ENCODE data around the gene TGFBR2.

TGFBR2 gene

GRCh38 chr3:30672287-30672735 is 65.9 kb downstream of the TGFBR2 start:
- DNase-seq (ENCODE audit: low read depth in 1 of 2, low spot score in 1 of 2): no peak

- no peak for DNase-seq (ENCODE audit: low read depth in 1 of 2, low spot score in 1 of 2)
Observed at GRCh38 chr3:30672959-30673358, 66.6 kb downstream of the TGFBR2 start.

DNA sequence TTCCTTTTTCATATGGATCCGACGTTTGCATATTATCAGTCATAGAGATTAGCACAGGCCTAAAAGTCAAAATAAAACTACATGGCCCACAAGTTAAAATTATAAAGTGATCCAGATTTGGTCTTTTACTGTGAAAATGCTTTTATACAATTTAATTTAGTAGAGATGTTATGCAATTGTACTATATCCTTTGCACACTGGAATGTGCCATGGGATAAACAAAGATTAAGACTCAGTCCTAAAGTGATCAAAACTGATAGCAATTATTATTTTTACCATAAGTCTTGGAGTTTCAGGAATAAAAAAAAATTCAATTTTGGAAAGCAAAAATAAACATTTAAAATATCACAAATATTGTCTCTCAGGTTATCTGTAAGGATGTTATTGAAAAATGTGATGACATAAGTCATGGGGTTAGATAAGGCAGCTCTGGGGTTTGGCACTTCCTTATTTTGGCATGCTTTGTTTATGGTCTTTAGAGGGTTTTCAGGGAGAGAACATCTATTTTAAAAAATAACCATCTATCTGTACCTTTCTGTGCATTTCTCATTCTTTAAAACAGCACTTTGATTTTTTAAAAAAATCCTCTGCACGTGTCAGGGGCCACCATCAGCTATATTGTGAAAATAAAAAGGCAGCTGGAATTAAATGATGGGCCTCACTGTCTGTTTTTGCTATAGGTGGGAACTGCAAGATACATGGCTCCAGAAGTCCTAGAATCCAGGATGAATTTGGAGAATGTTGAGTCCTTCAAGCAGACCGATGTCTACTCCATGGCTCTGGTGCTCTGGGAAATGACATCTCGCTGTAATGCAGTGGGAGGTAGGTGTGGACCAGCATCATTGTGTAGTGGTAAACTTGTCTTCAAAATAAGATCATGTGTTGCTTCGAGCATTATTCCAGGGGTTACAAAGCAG is 67.3 kb downstream of the TGFBR2 start:
- DNase-seq (ENCODE audit: low read depth in 1 of 2, low spot score in 1 of 2): no peak

DNA sequence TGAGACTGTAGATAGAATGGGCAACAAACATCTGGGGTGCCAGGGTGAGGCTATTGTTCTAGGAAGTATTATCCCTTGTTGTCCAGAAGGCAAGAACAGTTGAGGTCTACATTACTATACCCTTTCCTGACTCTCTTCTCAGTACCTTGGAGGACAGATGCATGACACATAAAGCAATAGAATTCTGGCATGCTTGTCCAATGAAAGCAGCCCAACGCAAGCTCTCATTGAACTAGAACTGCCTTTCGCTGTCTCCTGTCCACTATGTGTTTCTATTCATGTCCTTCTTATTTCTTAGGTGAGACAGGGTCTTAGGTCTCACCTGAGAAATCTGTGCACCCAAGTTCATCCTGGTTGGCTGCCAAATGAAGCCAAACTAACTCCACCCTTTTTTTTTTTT is 68.6 kb downstream of the TGFBR2 start:
- DNase-seq (ENCODE audit: low read depth in 1 of 2, low spot score in 1 of 2): no peak

DNA sequence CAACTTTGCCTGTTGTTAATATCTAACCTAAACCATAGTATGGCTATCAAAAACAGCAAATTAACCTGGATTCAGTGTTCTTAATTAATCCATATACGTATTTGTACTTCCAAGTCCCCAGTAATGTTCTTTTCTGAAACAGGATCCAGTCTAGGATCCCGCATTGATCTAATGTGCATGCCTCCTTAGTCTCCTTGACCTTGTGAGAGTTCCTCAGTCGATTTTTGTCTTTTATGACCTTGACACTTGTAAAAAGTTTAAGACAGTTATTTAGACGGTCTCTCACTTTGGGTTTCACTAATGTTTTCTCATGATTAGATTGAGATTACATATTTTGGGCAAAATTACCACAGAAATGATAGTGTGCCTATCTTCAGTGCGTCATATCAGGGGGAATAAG is 69.4 kb downstream of the TGFBR2 start:
- no peak for DNase-seq (ENCODE audit: low read depth in 1 of 2, low spot score in 1 of 2)

DNA sequence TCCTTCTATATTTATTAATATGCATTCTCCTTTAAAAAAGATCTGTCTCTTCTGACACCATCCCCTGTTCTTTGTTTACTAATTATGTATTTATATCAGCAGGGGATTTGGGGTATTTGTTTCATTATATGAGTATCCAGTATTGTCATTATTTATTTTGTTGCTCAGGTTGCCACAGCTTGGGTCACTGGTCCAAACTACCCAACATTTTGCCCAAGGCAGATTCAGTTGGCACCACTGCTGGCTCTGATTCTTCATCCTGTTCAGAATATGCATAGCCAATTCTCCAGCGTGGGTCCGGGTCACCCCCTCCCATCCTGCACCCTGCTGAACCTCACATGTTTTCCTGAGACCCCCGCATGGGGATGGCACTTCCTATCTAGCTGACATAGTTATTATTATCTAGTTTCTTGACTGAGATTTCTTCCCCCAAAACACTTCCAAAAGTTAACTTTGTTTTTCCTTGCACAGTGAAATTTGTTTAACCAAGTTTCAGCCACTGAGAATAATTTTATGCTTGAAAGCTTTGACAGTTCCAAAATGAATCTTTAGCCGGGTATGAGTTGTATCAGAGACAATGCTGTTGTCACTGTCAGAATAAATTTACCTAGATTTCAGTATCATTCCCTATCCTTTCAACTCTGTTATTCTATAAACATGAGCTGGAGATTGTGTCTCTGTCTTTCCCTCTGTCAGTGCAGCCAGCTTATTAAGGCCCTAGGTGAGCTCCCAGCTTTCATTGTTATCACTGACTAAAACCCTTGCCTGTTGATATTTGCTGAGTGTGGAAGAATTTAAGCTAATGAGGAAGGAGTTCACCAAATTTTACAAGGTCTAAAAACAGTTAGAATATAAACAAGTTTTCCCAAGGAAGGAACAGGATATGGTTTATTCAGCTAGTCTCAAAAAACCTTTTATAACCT is 70.3 kb downstream of the TGFBR2 start:
- no peak for DNase-seq (ENCODE audit: low read depth in 1 of 2, low spot score in 1 of 2)

DNA sequence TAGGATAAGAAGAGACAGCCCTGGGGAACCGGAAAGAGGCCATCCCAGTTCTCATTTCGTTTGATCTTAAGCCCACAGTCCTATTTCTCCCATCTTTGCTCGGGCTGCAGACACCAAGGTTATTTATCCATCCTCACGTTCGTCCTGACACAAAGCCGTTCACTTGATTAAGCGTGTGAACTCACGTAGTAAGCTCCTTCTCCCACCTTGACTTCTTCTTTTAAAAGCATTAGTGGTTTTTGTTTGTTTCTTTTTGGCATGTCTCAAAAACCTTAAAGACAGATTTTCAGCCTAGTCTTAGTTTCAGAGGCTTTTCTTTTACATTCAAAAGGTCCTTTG is 70.9 kb downstream of the TGFBR2 start:
- DNase-seq (ENCODE audit: low read depth in 1 of 2, low spot score in 1 of 2): no peak

DNA sequence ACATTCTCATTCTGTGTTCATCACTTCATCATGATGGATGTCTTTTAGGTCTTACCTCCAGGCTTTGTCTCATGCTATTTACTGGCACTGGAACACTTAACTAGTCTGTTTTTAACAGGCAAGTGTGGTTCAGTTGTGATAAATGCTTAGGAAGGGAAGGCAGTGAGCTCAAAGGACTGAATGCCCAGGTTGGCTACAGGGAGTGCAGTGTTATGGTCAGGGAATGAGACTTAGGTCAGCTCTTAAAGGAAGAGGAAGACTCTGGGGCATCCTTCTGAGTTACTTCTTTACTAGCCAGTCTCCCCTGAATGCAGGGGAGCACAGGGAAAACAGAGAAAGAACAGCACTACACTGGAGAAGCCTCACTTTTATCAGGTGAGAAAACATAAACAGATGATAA is 72.6 kb downstream of the TGFBR2 start:
- no peak for DNase-seq (ENCODE audit: low read depth in 1 of 2, low spot score in 1 of 2)

- no peak for DNase-seq (ENCODE audit: low read depth in 1 of 2, low spot score in 1 of 2)
Observed at GRCh38 chr3:30680789-30681648, 74.6 kb downstream of the TGFBR2 start.

- no peak for DNase-seq (ENCODE audit: low read depth in 1 of 2, low spot score in 1 of 2)
Observed at GRCh38 chr3:30681649-30682211, 75.3 kb downstream of the TGFBR2 start.

DNA sequence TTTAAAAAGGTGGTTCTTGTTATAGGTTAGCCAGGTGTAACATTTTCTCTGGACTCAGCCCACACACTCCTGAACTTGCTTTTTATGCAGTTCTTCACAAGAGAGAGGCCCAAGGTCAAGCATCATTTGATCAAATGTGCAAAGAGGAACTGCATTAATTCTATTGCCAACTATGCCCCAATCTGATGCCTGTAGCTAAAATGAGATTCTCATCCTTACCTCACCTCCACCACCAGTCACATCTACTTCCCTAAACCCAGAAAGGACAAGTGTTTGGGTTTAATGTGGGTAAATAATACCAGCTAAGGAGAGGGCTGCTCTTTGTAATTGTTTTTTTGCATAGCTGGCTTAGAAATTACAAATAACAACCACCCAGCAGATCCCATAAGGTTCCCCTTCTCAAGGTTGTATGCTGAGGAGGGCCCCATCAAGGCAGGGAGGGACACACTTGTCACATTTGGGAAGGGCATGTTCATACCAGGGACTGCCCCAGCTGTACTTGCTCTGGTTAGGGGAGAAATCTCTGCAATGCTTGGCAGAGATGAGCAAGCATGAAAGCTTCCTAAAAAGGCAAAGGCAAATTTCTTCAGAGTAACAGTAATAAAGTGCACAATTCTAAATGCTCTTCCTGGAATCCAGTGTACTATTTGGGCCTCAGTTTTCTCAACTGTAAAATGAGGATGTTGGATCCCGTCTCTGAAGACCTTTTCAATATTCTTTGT is 76.2 kb downstream of the TGFBR2 start:
- no peak for DNase-seq (ENCODE audit: low read depth in 1 of 2, low spot score in 1 of 2)

DNA sequence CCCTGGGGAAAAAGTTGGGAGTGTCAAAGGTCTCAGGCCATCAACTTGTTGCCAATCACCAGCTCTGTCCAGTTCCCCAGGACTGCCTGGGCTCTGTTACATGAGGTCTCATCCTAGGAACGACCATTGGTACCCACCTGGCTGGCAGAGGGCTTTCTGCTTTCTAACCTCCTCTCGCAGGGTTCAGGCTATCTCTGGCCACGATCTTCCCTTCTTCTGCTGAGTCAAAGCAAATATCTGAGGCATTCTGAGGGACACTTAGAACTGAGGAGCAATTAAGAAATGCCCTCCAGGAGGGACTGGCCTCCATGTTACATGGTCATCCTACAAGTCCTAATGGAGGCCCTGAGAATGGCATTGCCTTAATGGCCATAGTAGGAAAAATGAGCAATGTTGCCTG is 77.4 kb downstream of the TGFBR2 start:
- no peak for DNase-seq (ENCODE audit: low read depth in 1 of 2, low spot score in 1 of 2)

GRCh38 chr3:30684356-30684755 is 78.0 kb downstream of the TGFBR2 start:
- DNase-seq (ENCODE audit: low read depth in 1 of 2, low spot score in 1 of 2): no peak

DNA sequence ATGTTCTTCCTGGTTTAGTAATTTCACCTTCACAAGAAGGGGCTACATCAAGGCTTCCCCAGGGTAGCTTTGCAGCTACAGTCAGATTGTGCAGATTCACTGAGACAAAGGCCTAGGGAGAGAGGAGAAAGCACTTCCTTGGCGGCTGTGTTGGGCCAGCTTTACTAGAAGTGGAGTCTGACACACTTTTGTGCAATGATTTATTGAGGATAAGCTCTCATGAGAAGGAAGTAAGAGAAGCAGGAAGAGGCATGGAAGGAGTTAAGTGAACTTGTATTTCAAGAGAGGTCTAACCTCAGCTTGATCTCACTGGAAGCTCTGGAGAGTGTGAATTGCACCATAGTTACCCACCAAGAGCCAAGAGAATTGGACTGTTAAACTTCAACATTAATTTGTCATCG is 78.9 kb downstream of the TGFBR2 start:
- DNase-seq (ENCODE audit: low read depth in 1 of 2, low spot score in 1 of 2): no peak

GRCh38 chr3:30686176-30686575 is 79.8 kb downstream of the TGFBR2 start:
- no peak for DNase-seq (ENCODE audit: low read depth in 1 of 2, low spot score in 1 of 2)

- no peak for DNase-seq (ENCODE audit: low read depth in 1 of 2, low spot score in 1 of 2)
Observed at GRCh38 chr3:30686799-30687198, 80.4 kb downstream of the TGFBR2 start.

GRCh38 chr3:30687930-30688570 is 81.6 kb downstream of the TGFBR2 start:
- no peak for DNase-seq (ENCODE audit: low read depth in 1 of 2, low spot score in 1 of 2)

- DNase-seq (ENCODE audit: low read depth in 1 of 2, low spot score in 1 of 2): no peak
Observed at GRCh38 chr3:30688776-30689641, 82.6 kb downstream of the TGFBR2 start.

DNA sequence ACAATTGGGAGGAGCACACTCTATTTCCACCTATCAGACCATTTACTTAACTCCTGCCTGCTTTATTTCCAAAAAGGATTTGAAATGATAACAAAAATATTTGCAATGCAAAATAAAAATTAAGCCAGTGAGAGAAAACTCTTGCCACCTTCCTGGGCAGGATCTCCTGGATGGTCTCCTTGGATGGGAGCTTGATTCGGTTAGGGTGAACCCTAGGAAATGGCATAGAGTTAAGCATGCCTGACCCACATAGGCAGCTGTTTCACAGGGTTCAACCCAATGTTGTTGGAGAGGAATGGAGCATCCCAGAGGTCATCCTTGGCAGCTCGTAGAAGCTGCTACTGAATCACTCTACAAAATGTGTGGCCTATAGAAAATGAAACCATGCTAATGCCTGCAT is 83.8 kb downstream of the TGFBR2 start:
- DNase-seq (ENCODE audit: low read depth in 1 of 2, low spot score in 1 of 2): no peak

All from stimulated activated CD4-positive, alpha-beta T cell treated with anti-CD3 and anti-CD28 coated beads, Interleukin-15, amount 100 ng/mL, for 1 hour (primary cell).